H9 (cell line): ENCODE results near the gene ISG20. TPM values are rescaled to one million over a fixed set of nuclear protein-coding genes. Genes with fewer than 3 reads are reported as not detected.

Experiments
- DNase-seq: peaks from one replicate; pipeline ENCODE4 v3.0.0-alpha.2; 2017
- H2AFZ ChIP-seq: one replicate; pipeline ENCODE4 v1.6.1; 2013; ENCODE audit warnings: mild to moderate bottlenecking, low read length, control low read depth, moderate library complexity
- H2AK5ac ChIP-seq: 2 replicates; pipeline ENCODE4 v1.6.1; 2013; ENCODE audit warnings: low read length, control low read depth, mixed read lengths; ENCODE audit not compliant: insufficient read length
- H2BK120ac ChIP-seq: one replicate; pipeline ENCODE4 v1.6.1; 2013; ENCODE audit warnings: low read depth, mild to moderate bottlenecking, low read length, control low read depth, inconsistent platforms; ENCODE audit not compliant: poor library complexity, severe bottlenecking
- H2BK12ac ChIP-seq: 2 replicates; pipeline ENCODE4 v1.6.1; 2013; ENCODE audit warnings: low read length, control low read depth, mixed read lengths, low read depth; ENCODE audit not compliant: insufficient read length
- H2BK15ac ChIP-seq: 2 replicates; pipeline ENCODE4 v1.6.1; 2013; ENCODE audit warnings: low read depth, low read length, control low read depth
- H2BK20ac ChIP-seq: one replicate; pipeline ENCODE4 v1.6.1; 2013; ENCODE audit warnings: low read depth, mild to moderate bottlenecking, low read length, control low read depth, inconsistent platforms; ENCODE audit not compliant: poor library complexity, severe bottlenecking
- H2BK5ac ChIP-seq: 2 replicates; pipeline ENCODE4 v1.6.1; 2013; ENCODE audit warnings: low read length, control low read depth, mixed read lengths; ENCODE audit not compliant: insufficient read length
- H3K14ac ChIP-seq: 2 replicates; pipeline ENCODE4 v1.6.1; 2013; ENCODE audit warnings: low read length, control low read depth; ENCODE audit not compliant: insufficient read depth
- H3K18ac ChIP-seq: 2 replicates; pipeline ENCODE4 v1.6.1; 2013; ENCODE audit warnings: low read depth, mild to moderate bottlenecking, mixed read lengths, low read length, control low read depth; ENCODE audit not compliant: insufficient read length
- H3K23ac ChIP-seq: 2 replicates; pipeline ENCODE4 v1.6.1; 2013; ENCODE audit warnings: low read length, control low read depth, mixed read lengths, low read depth; ENCODE audit not compliant: insufficient read length
- H3K23me2 ChIP-seq: 2 replicates; pipeline ENCODE4 v1.6.1; 2013; ENCODE audit warnings: low read depth, mild to moderate bottlenecking, mixed read lengths, low read length, control low read depth; ENCODE audit not compliant: insufficient read length, poor library complexity, severe bottlenecking
- H3K27ac ChIP-seq: 2 replicates; pipeline ENCODE4 v1.5.1; 2013; ENCODE audit warnings: low read length, control low read depth, mixed read lengths, low read depth; ENCODE audit not compliant: insufficient read length
- H3K27me3 ChIP-seq: 2 replicates; pipeline ENCODE4 v1.6.1; 2013; ENCODE audit warnings: low read length, control low read depth, inconsistent platforms; ENCODE audit not compliant: insufficient read depth
- H3K4ac ChIP-seq: 2 replicates; pipeline ENCODE4 v1.6.1; 2013; ENCODE audit warnings: low read depth, mild to moderate bottlenecking, control low read depth, inconsistent platforms, low read length, moderate library complexity
- H3K4me1 ChIP-seq: 2 replicates; pipeline ENCODE4 v1.6.1; 2013; ENCODE audit warnings: low read length, control low read depth, inconsistent platforms; ENCODE audit not compliant: insufficient read depth
- H3K4me2 ChIP-seq: 2 replicates; pipeline ENCODE4 v1.6.1; 2013; ENCODE audit warnings: low read length, control low read depth, mixed read lengths; ENCODE audit not compliant: insufficient read length, insufficient read depth
- H3K56ac ChIP-seq: 2 replicates; pipeline ENCODE4 v1.6.1; 2013; ENCODE audit warnings: low read depth, mild to moderate bottlenecking, mixed read lengths, low read length, control low read depth; ENCODE audit not compliant: insufficient read length
- H3K79me1 ChIP-seq: 2 replicates; pipeline ENCODE4 v1.6.1; 2013; ENCODE audit warnings: low read depth, mild to moderate bottlenecking, moderate library complexity, low read length, control low read depth, inconsistent platforms; ENCODE audit not compliant: insufficient read depth, poor library complexity, severe bottlenecking
- H3K79me2 ChIP-seq: 2 replicates; pipeline ENCODE4 v1.6.1; 2013; ENCODE audit warnings: low read length, control low read depth, inconsistent platforms; ENCODE audit not compliant: insufficient read depth
- H3K9ac ChIP-seq: 2 replicates; pipeline ENCODE4 v1.6.1; 2013; ENCODE audit warnings: low read length, control low read depth, mixed read lengths; ENCODE audit not compliant: insufficient read length; ENCODE audit errors: extremely low read depth
- H3K9me3 ChIP-seq: one replicate; pipeline ENCODE4 v1.6.1; 2013; ENCODE audit warnings: low read depth, low read length, inconsistent platforms; ENCODE audit not compliant: control insufficient read depth
- H3T11ph ChIP-seq: one replicate; pipeline ENCODE4 v1.6.1; 2013; ENCODE audit warnings: mild to moderate bottlenecking, low read length, control low read depth, inconsistent platforms
- H4K20me1 ChIP-seq: one replicate; pipeline ENCODE4 v1.6.1; 2013; ENCODE audit not compliant: control insufficient read depth, insufficient read length, insufficient read depth
- H4K5ac ChIP-seq: 2 replicates; pipeline ENCODE4 v1.6.1; 2013; ENCODE audit warnings: low read depth, mild to moderate bottlenecking, mixed read lengths, low read length, control low read depth; ENCODE audit not compliant: insufficient read length
- H4K8ac ChIP-seq: replicated peaks from 2 replicates; pipeline ENCODE4 v1.6.1; 2013; ENCODE audit warnings: low read length, control low read depth, mixed read lengths, low read depth; ENCODE audit not compliant: insufficient read length
- H4K91ac ChIP-seq: 2 replicates; pipeline ENCODE4 v1.6.1; 2013; ENCODE audit warnings: low read depth, mild to moderate bottlenecking, moderate library complexity, mixed read lengths, low read length, control low read depth; ENCODE audit not compliant: insufficient read length
- H3K27ac Mint-ChIP-seq, 3 experiments: 2 replicates in 2 of 3; 3 replicates in 1 of 3; pipeline ENCODE4 v1.8.0; 2020 to 2021; ENCODE audit warnings: mixed read lengths in 3 of 3, mild to moderate bottlenecking in 1 of 3, moderate library complexity in 1 of 3
- H3K27me3 Mint-ChIP-seq: 2 replicates; pipeline ENCODE4 v1.8.0; 2021; ENCODE audit warnings: low read depth, mild to moderate bottlenecking, moderate library complexity, mixed read lengths
- H3K36me3 Mint-ChIP-seq, 3 experiments: 2 replicates in 2 of 3; 3 replicates in 1 of 3; pipeline ENCODE4 v1.8.0; 2020 to 2021; ENCODE audit warnings: low read depth in 3 of 3, mixed read lengths in 3 of 3; ENCODE audit not compliant: insufficient read depth in 1 of 3
- H3K4me1 Mint-ChIP-seq, 2 experiments: 2 replicates each; pipeline ENCODE4 v1.8.0; 2020; ENCODE audit warnings: mixed read lengths in 2 of 2
- H3K4me3 Mint-ChIP-seq, 2 experiments: 2 replicates in 1 of 2; 3 replicates in 1 of 2; pipeline ENCODE4 v1.8.0; 2020 to 2021; ENCODE audit warnings: mild to moderate bottlenecking in 2 of 2, mixed read lengths in 2 of 2, moderate library complexity in 1 of 2
- H3K9me3 Mint-ChIP-seq, 2 experiments: 2 replicates in 1 of 2; 3 replicates in 1 of 2; pipeline ENCODE4 v1.8.0; 2020; ENCODE audit warnings: mild to moderate bottlenecking in 2 of 2, mixed read lengths in 2 of 2, moderate library complexity in 1 of 2
- WGBS: extraction: QIAGEN DNeasy Blood & Tissue Kit; methylation state at CpG from one replicate; pipeline ENCODE4 v1.1.7; 2013; ENCODE audit warnings: missing lambda C conversion rate, low lambda C conversion rate, mixed read lengths; ENCODE audit not compliant: insufficient read length; ENCODE audit errors: extremely low coverage; 5-methylcytosine and 5-hydroxymethylcytosine counted together
- total RNA-seq: library from RNA; stranded (reverse); gene quantifications from 2 replicates; pipeline ENCODE4 v1.2.1, GENCODE V29; 2021
- TF ChIP-seq, protein P1 (sequence below): fragments of 200-600 bp; sonication (generic); conservative IDR thresholded peaks from 3 replicates; pipeline ENCODE4 v1.8.0; 2021; ENCODE audit warnings: antibody characterized with exemption, mild to moderate bottlenecking

The ISG20 gene
- total RNA-seq, 1 experiment from 2014 or later, result 7.4 TPM

DNA sequence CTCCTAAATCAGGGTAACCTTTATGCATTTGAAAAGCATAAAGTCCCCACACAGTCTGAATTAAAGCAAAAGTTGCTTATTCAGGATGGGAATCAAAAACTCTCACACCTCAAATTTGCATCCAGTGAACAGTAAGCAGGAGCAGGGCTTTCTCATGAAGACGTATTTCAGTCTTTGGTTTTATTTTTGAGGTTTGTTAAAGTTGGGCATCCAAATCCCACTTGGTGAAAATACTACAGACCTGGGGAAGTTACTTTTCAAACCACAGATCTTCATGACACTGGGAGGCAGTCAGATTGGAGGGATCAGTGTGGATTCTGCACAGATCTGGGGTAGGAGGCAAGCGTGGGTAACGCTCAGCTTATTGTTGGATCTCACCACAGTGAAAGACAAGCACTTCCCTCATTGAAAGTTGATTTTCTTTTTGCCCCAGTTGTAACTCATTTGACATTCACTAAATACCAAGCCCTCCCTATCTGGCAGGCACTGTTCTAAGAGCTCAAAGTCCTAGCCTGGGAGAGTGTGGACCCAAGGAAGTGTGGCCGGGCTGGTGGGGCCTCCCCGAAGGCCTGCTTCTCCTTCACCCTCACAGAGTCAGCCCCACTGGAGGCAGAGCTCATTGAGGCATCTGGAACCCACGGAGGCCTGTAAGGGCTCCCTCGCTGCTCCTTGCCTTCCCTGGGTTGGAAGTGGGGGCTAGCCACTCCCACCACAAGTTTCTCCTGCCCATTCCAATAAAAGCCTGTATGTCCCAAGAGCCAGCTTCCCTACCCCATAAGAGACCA lies 783 bp upstream of the ISG20 start:
- TF ChIP-seq, protein P1, sequence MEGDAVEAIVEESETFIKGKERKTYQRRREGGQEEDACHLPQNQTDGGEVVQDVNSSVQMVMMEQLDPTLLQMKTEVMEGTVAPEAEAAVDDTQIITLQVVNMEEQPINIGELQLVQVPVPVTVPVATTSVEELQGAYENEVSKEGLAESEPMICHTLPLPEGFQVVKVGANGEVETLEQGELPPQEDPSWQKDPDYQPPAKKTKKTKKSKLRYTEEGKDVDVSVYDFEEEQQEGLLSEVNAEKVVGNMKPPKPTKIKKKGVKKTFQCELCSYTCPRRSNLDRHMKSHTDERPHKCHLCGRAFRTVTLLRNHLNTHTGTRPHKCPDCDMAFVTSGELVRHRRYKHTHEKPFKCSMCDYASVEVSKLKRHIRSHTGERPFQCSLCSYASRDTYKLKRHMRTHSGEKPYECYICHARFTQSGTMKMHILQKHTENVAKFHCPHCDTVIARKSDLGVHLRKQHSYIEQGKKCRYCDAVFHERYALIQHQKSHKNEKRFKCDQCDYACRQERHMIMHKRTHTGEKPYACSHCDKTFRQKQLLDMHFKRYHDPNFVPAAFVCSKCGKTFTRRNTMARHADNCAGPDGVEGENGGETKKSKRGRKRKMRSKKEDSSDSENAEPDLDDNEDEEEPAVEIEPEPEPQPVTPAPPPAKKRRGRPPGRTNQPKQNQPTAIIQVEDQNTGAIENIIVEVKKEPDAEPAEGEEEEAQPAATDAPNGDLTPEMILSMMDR, result no peak
- H3K4ac ChIP-seq, result peak overlapping the region; percentile 21; the same call in 1 of the 2 replicates
- WGBS, result no CpG with 5 or more reads among the region's 7 CpGs
- peak overlapping the region; percentile 85; the same call in 1 of the 2 replicates for H3K14ac ChIP-seq
- H3K79me1 ChIP-seq, result no peaks in the 10 kb centered on the region
- H2BK5ac ChIP-seq, result no peak overlapping the region
- no peaks in the 10 kb centered on the region for H4K20me1 ChIP-seq
- no peak overlapping the region for H4K5ac ChIP-seq
- H3K23me2 ChIP-seq, result peaks cover 5% of the 10 kb centered on the region
- no peak overlapping the region for H4K8ac ChIP-seq
- peak overlapping the region; percentile 37 to 56; a peak in 3 of 5 replicates for H3K4me3 Mint-ChIP-seq
- no peak overlapping the region for H3K9ac ChIP-seq
- H3K4me1 Mint-ChIP-seq, result peaks cover 37 to 45% of the 10 kb centered on the region in 2 experiments
- no peaks in the 10 kb centered on the region for H3K27me3 ChIP-seq
- peaks cover 4% of the 10 kb centered on the region for H3K27me3 Mint-ChIP-seq
- no peak overlapping the region for H2BK20ac ChIP-seq
- H3T11ph ChIP-seq, result no peak overlapping the region
- no peaks in the 10 kb centered on the region for H3K79me2 ChIP-seq
- H2BK15ac ChIP-seq, result no peak overlapping the region
- H3K18ac ChIP-seq, result peak overlapping the region; percentile 61
- H4K91ac ChIP-seq, result peak overlapping the region; percentile 58
- H2AFZ ChIP-seq, result no peak overlapping the region
- no peaks in the 10 kb centered on the region for H3K9me3 Mint-ChIP-seq
- H2BK12ac ChIP-seq, result peak overlapping the region; percentile 17
- no peak for DNase-seq
- peak overlapping the region; percentile 31 for H3K27ac ChIP-seq
- no peak overlapping the region for H2BK120ac ChIP-seq
- peak overlapping the region; percentile 45 for H3K4me2 ChIP-seq
- peaks cover 2 to 22% (median 3%) of the 10 kb centered on the region in 3 experiments; a peak in 6 of 7 replicates for H3K36me3 Mint-ChIP-seq
- H3K9me3 ChIP-seq, result no peaks in the 10 kb centered on the region
- H3K4me1 ChIP-seq, result peaks cover 10% of the 10 kb centered on the region; the same call in 1 of the 2 replicates
- no peak overlapping the region for H2AK5ac ChIP-seq
- H3K27ac Mint-ChIP-seq, result peak overlapping the region; percentile 79 to 90 (median 84)
- H3K23ac ChIP-seq, result no peak overlapping the region
- no peak overlapping the region for H3K56ac ChIP-seq
